H4 (cell line): ENCODE data around the gene TCF25. TPM values are rescaled to one million over a fixed set of nuclear protein-coding genes. Genes with fewer than 3 reads are reported as not detected.
A peak's percentile ranks its signal among the peaks of the same experiment; 100 is the strongest.
"Not testable (repeated sequence)": the region's sequence is repeated elsewhere in the genome, so short reads cannot be mapped to it uniquely, and the experiment has no call there.

Source experiments
- DNase-seq: peaks from one replicate; pipeline ENCODE4 v3.0.0-alpha.2; 2015; ENCODE audit warnings: low spot score
- total RNA-seq: library from RNA; depleted of rRNA; stranded (reverse); fragments of >200 nt; shearing (Covaris generic); gene quantifications from 2 replicates; pipeline ENCODE4 v1.2.3, GENCODE V29; 2014

The TCF25 gene
- total RNA-seq, 1 experiment from 2014 or later: 95.7 TPM

- DNase-seq: no peak
Measured at GRCh38 chr16:89904606-89905510, 31.5 kb downstream of the TCF25 start.

GRCh38 chr16:89905511-89906139 is 32.2 kb downstream of the TCF25 start:
- no peak for DNase-seq

GRCh38 chr16:89906140-89907025 is 33.0 kb downstream of the TCF25 start:
- no peak for DNase-seq

DNA sequence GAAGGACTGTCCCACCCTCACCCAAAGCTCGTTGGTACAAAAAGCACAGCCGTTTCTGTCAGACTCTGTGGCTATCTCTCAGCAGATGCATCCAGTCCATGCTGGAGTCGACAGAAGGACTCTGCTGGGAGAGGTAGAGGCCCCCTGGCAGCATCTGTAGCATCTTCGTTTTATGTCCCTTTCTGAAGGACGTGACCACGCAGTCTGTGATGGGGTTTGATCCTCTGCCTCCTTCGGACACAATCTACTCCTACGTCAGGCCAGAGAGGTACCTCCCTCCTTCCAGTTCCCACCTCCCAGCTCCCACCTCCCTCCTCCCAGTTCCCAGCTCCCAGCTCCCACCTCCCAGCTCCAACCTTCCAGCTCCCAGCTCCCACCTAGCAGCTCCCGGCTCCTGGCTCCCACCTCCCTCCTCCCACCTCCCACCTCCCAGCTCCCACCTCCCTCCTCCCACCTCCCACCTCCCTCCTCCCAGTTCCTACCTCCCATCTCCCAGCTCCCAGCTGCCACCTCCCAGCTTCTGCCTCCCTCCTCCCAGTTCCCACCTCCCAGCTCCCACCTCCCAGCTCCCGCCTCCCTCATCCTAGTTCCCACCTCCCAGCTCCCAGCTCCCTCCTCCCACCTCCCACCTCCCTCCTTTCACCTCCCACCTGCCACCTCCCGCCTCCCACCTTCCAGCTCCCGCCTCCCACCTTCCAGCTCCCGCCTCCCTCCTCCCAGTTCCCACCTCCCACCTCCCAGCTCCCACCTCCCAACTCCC is 33.8 kb downstream of the TCF25 start:
- no peak for DNase-seq

GRCh38 chr16:89908236-89908635 is 34.8 kb downstream of the TCF25 start:
- no peak for DNase-seq

DNA sequence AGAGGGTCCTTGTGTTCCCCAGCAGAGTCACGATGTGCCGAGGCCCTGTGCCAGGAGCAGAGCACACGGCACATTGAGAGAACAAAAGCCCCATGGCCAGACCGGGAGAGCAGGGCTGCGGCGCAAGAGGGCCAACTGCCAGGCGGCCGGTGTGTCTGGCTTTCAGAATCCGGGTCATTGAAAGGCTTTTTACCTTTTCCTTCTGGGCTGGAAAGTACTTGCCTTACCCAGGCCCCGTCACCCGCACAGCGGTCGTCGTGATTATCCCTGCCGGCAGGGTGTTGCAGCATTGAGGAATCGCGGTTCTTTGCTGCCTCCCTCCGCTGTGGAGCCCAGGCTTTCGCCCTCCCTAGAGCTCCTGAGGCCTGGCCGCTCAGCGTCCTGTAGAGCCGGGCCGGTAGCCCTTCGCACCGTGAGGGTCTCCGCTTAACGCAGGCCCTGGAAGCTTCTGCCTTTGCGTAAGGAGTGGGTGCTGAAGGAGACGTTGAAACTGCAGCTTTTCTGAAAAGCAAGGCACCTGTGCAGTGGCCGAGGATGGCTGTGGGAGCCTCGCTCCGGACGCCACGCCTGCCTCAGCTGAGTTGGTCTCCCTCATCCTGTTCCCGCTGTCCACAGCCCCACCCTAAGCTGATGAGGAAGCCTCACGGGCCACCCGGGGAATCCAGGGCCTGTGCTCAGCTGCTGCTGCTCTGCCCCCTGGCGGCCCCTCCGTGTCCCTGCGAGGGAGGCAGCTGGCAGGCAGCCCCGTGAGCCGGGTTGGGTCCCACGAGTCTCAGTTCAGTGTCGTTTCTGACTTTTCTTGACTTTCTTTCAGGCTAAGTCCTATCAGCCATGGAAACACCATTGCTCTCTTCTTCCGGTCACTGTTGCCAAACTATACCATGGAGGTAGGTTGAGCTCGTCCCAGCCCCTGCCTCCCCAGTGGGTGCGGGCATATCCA is 36.7 kb downstream of the TCF25 start:
- peak; percentile 61 for DNase-seq

DNA sequence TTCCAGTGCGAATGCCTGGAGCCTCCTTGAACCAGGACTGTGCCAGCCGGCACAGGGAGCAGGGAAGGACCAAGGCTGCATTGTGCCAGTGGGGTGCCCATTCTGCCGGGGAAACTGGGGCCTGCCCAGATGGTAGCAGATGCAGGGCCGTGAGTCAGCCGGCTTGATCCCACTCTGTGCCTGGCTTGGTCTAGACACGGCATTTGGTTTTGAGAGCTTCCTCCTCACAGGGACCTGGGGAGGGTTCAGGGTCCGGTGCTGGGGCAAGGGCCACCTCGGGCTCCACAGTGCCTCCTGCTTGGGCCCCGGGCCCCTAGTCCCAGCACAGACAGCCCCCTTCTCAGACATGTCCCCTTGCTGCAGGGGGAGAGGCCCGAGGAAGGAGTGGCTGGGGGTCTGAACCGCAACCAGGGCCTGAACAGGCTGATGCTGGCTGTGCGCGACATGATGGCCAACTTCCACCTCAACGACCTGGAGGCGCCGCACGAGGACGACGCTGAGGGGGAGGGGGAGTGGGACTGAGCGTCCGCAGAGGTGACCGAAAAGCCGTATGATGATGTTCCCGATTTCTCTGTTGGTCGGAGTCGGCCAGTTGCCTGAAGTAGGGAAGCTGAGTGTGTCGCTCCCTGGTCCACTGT is 37.4 kb downstream of the TCF25 start:
- DNase-seq: no peak

GRCh38 chr16:89911375-89911774 is 38.0 kb downstream of the TCF25 start:
- no peak for DNase-seq

- no peak for DNase-seq
Measured at GRCh38 chr16:89912143-89912542, 38.8 kb downstream of the TCF25 start.

DNA sequence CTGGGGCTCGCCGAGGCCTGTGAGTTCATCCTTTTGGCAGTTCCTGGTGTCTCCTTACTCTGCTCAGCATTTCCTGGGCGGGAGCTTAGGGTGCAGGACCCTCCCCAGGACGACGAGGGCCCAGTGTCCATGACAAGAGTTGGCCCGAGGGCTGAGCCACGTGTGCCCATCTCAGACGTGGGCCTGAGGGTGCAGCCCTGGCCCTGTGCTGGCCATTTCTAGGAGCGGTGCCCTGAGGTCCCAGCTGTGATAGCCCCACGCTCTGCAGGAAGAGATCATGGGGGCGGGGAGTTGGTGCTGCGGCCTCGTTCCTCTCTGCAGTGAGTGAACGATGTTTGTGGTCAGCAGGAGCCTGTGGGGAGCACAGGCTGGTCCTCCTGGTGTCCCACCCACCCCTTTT is 39.2 kb downstream of the TCF25 start:
- no peak for DNase-seq

GRCh38 chr16:89913408-89914387 is 40.3 kb downstream of the TCF25 start:
- no peak for DNase-seq

- not testable (repeated sequence) for DNase-seq
Measured at GRCh38 chr16:89914642-89915285, 41.4 kb downstream of the TCF25 start.

DNA sequence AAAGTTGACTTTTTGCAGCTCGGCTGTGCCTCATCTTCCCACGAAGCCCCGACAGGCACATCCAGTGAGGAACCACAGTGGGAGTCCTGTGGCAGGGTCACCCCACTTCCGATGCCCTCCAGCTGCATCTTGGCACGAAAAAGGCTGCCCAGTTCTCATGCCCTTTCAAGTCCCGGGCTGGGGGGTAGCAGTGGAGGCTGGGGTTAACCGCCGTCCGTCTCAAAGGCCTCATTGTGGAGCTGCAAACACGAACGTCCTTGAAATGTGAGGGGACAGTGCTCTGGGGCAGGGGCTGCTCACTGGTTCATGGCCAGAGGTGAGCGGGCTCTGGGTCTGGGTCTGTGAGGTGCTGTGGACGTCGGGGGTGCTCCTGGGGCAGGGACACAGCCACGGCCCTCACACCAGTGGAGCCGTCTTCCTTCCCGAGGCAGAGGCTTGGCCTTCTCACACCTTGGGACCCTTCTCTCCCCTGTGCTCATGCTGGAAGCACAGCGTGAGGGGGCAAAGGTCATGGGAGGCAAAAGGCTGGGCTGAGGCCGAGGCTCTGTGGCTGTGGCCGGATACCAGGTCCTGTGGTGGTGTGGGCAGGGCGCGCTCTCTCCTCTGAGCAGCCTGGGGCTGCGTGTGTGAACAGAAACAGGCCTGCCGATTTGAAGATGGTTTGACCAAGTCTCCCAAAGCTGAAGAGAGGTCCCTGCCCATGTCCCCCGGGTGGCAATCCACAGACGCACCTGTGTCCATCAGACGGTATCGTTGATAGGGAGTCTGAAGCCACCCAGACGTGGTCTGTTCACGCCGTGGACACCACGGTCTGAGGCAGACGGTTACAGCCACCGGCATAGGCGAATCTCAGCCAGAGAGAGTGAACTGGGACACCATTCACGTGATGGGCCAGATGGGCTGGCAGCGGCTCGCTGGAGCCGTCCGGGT is 42.2 kb downstream of the TCF25 start:
- no peak for DNase-seq

DNA sequence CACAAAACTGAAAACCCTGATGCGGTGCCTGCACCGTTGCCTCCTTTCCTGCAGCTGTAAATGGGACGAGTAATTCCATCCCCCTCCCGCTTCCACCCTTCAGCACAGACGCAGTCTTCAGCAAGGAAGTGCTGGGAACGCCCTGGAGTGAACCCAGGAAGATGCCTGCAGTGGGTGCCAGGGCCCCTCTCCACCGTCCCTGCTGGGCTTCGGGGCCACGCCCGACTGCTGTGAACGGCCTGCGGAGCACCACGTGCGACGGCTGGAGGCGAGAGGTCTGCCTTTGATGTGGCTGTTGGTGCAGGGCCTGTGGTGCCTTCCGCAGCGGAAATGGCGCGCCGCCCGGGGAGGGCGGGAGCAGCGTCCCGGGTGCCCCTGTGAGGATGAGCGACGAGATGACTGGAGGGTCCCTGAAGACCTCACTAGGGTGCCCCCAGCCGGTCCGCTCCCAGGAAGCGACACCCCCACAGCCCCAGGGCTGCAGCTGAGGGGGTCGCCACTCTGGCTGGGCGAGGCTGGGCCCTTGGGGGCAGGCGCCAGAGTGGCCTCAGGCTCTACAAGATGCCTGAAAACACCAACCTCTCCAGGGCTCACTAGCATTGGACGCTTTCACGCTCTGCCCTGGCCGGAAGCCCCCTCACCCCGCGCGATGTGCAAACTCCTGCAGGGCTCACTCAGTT is 44.5 kb downstream of the TCF25 start:
- peak; percentile 99 for DNase-seq

- DNase-seq: no peak
Measured at GRCh38 chr16:89918453-89919347, 45.3 kb downstream of the TCF25 start, which contains the start of gene MC1R. TSS of gene MC1R (plus strand) at chr16:89918862. CDS start at chr16:89919259, 397 bp downstream.
